NB4 (cell line): Measurements from ENCODE around the gene ELAPOR1.

Experiments used
- POLR2A ChIP-seq: IDR thresholded peaks from 2 replicates; pipeline ENCODE4 v1.6.1; 2011; ENCODE audit warnings: mild to moderate bottlenecking; ENCODE audit not compliant: insufficient read length; ENCODE audit errors: extremely low read depth
- TF ChIP-seq, protein P1 (sequence below): IDR thresholded peaks from one replicate; pipeline ENCODE4 v1.5.1; 2012; ENCODE audit warnings: low read depth, low read length

DNA sequence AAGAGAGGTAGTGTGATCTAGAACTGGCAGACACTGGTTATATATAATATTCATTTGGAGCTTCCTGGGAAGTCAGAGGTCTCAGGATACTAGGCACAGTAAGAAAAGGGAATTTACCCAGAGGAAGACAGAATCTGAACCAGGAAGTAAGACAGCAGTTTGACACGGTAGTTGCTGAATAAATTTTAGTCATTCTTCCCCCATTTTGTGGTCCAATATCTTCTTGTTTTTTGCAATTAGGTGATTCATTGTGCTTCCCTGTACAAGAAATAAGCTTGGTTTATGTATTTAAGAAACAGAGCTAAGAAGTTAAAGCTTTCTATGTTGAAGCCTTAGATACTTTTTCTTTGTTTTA, 22.1 kb upstream of the ELAPOR1 start:
- TF ChIP-seq, protein P1, sequence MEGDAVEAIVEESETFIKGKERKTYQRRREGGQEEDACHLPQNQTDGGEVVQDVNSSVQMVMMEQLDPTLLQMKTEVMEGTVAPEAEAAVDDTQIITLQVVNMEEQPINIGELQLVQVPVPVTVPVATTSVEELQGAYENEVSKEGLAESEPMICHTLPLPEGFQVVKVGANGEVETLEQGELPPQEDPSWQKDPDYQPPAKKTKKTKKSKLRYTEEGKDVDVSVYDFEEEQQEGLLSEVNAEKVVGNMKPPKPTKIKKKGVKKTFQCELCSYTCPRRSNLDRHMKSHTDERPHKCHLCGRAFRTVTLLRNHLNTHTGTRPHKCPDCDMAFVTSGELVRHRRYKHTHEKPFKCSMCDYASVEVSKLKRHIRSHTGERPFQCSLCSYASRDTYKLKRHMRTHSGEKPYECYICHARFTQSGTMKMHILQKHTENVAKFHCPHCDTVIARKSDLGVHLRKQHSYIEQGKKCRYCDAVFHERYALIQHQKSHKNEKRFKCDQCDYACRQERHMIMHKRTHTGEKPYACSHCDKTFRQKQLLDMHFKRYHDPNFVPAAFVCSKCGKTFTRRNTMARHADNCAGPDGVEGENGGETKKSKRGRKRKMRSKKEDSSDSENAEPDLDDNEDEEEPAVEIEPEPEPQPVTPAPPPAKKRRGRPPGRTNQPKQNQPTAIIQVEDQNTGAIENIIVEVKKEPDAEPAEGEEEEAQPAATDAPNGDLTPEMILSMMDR: no peak
- TF ChIP-seq POLR2A: no peak
